H1 (cell line): ENCODE results near the gene CSRNP3. TPM values are rescaled to one million over a fixed set of nuclear protein-coding genes. Genes with fewer than 3 reads are reported as not detected.

Experiments
- CTCF ChIA-PET: fragments of 300-600 bp; sonication (Branson Sonifier 250); formaldehyde crosslinking; loops from one replicate; lab custom pipeline; 2021; ENCODE audit not compliant: partially characterized antibody; lab: Charles Lee
- POLR2A ChIA-PET: fragments of 300-600 bp; sonication (Branson Sonifier 250); formaldehyde crosslinking; loops from one replicate; lab custom pipeline; 2021; ENCODE audit warnings: inconsistent platforms; ENCODE audit not compliant: partially characterized antibody; lab: Charles Lee
- DNase-seq, 2 experiments: peaks; one replicate each; pipeline versions ENCODE4 v3.0.0 to v3.0.0-alpha.2; 2010 to 2022; ENCODE audit warnings: low spot score in 2 of 2, low read depth in 1 of 2, mixed read lengths in 1 of 2
- FAIRE-seq: peaks from 2 replicates; lab custom pipeline; 2011; peaks lifted over from hg19 to GRCh38; lab: Jason Lieb, UNC
- H2AFZ ChIP-seq: 2 replicates; pipeline ENCODE4 v1.8.1; 2012; ENCODE audit warnings: low read length, inconsistent platforms
- H2AK5ac ChIP-seq: 2 replicates; pipeline ENCODE4 v1.6.1; 2013; ENCODE audit warnings: low read depth, low read length
- H2BK120ac ChIP-seq: replicated peaks from 2 replicates; pipeline ENCODE3; 2013; ENCODE audit warnings: low read depth, low read length, inconsistent platforms
- H2BK12ac ChIP-seq: 2 replicates; pipeline ENCODE4 v1.6.1; 2013; ENCODE audit warnings: low read depth, low read length
- H2BK15ac ChIP-seq: 2 replicates; pipeline ENCODE4 v1.6.1; 2013; ENCODE audit warnings: low read length
- H2BK20ac ChIP-seq: 2 replicates; pipeline ENCODE4 v1.6.1; 2013; ENCODE audit warnings: low read length
- H2BK5ac ChIP-seq: 2 replicates; pipeline ENCODE4 v1.6.1; 2013; ENCODE audit warnings: low read depth, low read length
- H3K14ac ChIP-seq: 2 replicates; pipeline ENCODE4 v1.6.1; 2013; ENCODE audit warnings: inconsistent platforms; ENCODE audit not compliant: insufficient read length
- H3K18ac ChIP-seq: 2 replicates; pipeline ENCODE4 v1.6.1; 2013; ENCODE audit warnings: low read length; ENCODE audit errors: extremely low read depth
- H3K23ac ChIP-seq: 2 replicates; pipeline ENCODE4 v1.6.1; 2013; ENCODE audit warnings: inconsistent platforms; ENCODE audit not compliant: insufficient read length
- H3K23me2 ChIP-seq: 2 replicates; pipeline ENCODE4 v1.6.1; 2013; ENCODE audit warnings: low read depth, low read length
- H3K27ac ChIP-seq: 2 replicates; pipeline ENCODE4 v1.6.1; 2011; ENCODE audit warnings: low read depth, low read length, inconsistent platforms
- H3K27me3 ChIP-seq, 4 experiments: replicated peaks in 1 of 4; 1 replicate in 1 of 4; 2 replicates in 3 of 4; pipeline versions ENCODE4 v1.6.1 to v1.8.1; 2011 to 2013; ENCODE audit warnings: low read length in 3 of 4, mild to moderate bottlenecking in 3 of 4, inconsistent platforms in 2 of 4, mixed read lengths in 2 of 4, moderate library complexity in 1 of 4; ENCODE audit not compliant: control insufficient read depth in 3 of 4, insufficient read depth in 3 of 4; ENCODE audit errors: extremely low read depth in 1 of 4
- H3K36me3 ChIP-seq, 4 experiments: 2 replicates each; pipeline versions ENCODE4 v1.6.1 to v1.8.1; 2011 to 2013; ENCODE audit warnings: mild to moderate bottlenecking in 4 of 4, low read length in 3 of 4, moderate library complexity in 2 of 4, control low read depth in 1 of 4, inconsistent platforms in 1 of 4; ENCODE audit not compliant: insufficient read depth in 4 of 4, control insufficient read depth in 2 of 4
- H3K4ac ChIP-seq: replicated peaks from 2 replicates; pipeline ENCODE3; 2013; ENCODE audit warnings: low read length, low read depth, mixed read lengths, inconsistent platforms; ENCODE audit not compliant: insufficient read length
- H3K4me1 ChIP-seq, 4 experiments: replicated peaks in 1 of 4; 1 replicate in 1 of 4; 2 replicates in 3 of 4; pipeline versions ENCODE4 v1.6.1 to v1.8.1; 2011 to 2013; ENCODE audit warnings: low read length in 3 of 4, inconsistent platforms in 2 of 4, mixed read lengths in 1 of 4; ENCODE audit not compliant: insufficient read depth in 4 of 4, control insufficient read depth in 3 of 4
- H3K4me2 ChIP-seq, 2 experiments: 2 replicates each; pipeline versions ENCODE4 v1.6.1 to v1.8.1; 2011 to 2013; ENCODE audit warnings: low read depth in 2 of 2, low read length in 2 of 2, control low read depth in 1 of 2, inconsistent platforms in 1 of 2, mild to moderate bottlenecking in 1 of 2; ENCODE audit not compliant: insufficient read depth in 1 of 2
- H3K4me3 ChIP-seq, 4 experiments: fragments of 200-600, 300-600 bp in 1 of 4; sonication (generic), shearing (Covaris generic), sonication (Bioruptor Twin) in 1 of 4; 2 replicates each; pipeline versions ENCODE4 v1.5.1 to v1.8.1; 2011 to 2016; ENCODE audit warnings: low read length in 4 of 4, low read depth in 3 of 4, control low read depth in 2 of 4, inconsistent platforms in 2 of 4, mild to moderate bottlenecking in 2 of 4, mixed read lengths in 1 of 4, moderate library complexity in 1 of 4; ENCODE audit not compliant: insufficient read depth in 2 of 4; ENCODE audit errors: extremely low read depth in 1 of 4
- H3K56ac ChIP-seq: replicated peaks from 2 replicates; pipeline ENCODE3; 2013; ENCODE audit warnings: low read depth, mild to moderate bottlenecking, mixed read lengths, low read length, inconsistent platforms; ENCODE audit not compliant: insufficient read length
- H3K79me1 ChIP-seq: 2 replicates; pipeline ENCODE4 v1.6.1; 2013; ENCODE audit warnings: low read depth, low read length, control low read depth
- H3K79me2 ChIP-seq, 2 experiments: 2 replicates each; pipeline versions ENCODE4 v1.6.1 to v1.8.1; 2012 to 2013; ENCODE audit warnings: low read length in 2 of 2, mild to moderate bottlenecking in 2 of 2, inconsistent platforms in 1 of 2; ENCODE audit not compliant: insufficient read depth in 2 of 2, control insufficient read depth in 1 of 2
- H3K9ac ChIP-seq, 4 experiments: replicated peaks in 1 of 4; 1 replicate in 1 of 4; 2 replicates in 3 of 4; pipeline versions ENCODE4 v1.6.1 to v1.8.1; 2011 to 2013; ENCODE audit warnings: low read depth in 3 of 4, low read length in 3 of 4, control low read depth in 2 of 4, mild to moderate bottlenecking in 2 of 4, moderate library complexity in 2 of 4, inconsistent platforms in 1 of 4; ENCODE audit errors: extremely low read depth in 1 of 4
- H3K9me3 ChIP-seq, 2 experiments: 2 replicates each; pipeline versions ENCODE4 v1.6.1 to v1.8.1; 2012 to 2013; ENCODE audit warnings: mild to moderate bottlenecking in 2 of 2, moderate library complexity in 2 of 2, control low read depth in 1 of 2, inconsistent platforms in 1 of 2, low read depth in 1 of 2, low read length in 1 of 2, mixed read lengths in 1 of 2; ENCODE audit not compliant: insufficient read depth in 2 of 2
- H4K20me1 ChIP-seq, 2 experiments: replicated peaks in 1 of 2; 2 replicates each; pipeline versions ENCODE3 to v1.8.1; 2011 to 2013; ENCODE audit warnings: inconsistent platforms in 2 of 2, low read length in 2 of 2, mild to moderate bottlenecking in 1 of 2; ENCODE audit not compliant: insufficient read depth in 2 of 2, control insufficient read depth in 1 of 2
- H4K5ac ChIP-seq: 2 replicates; pipeline ENCODE4 v1.6.1; 2013; ENCODE audit warnings: low read length, low read depth, mixed read lengths, inconsistent platforms; ENCODE audit not compliant: insufficient read length
- H4K8ac ChIP-seq: 2 replicates; pipeline ENCODE4 v1.8.0; 2013; ENCODE audit warnings: mild to moderate bottlenecking, moderate library complexity, low read length, inconsistent platforms; ENCODE audit not compliant: insufficient read depth; ENCODE audit errors: extremely low read depth
- H4K91ac ChIP-seq: replicated peaks from 2 replicates; pipeline ENCODE3; 2013; ENCODE audit warnings: low read length, mixed read lengths, inconsistent platforms; ENCODE audit not compliant: insufficient read length
- PHF8 ChIP-seq: fragments of 200-600 bp; sonication (generic); conservative IDR thresholded peaks from 2 replicates; pipeline ENCODE4 v1.7.1; 2012; ENCODE audit warnings: low read depth, mild to moderate bottlenecking, inconsistent platforms, low read length, moderate library complexity
- RAD21 ChIP-seq, 2 experiments: IDR thresholded peaks in 1 of 2; conservative IDR thresholded peaks in 1 of 2; 2 replicates each; pipeline ENCODE4 v1.6.1; 2011; ENCODE audit warnings: low read depth in 2 of 2, low read length in 2 of 2, improper control_type of control experiment in 1 of 2, inconsistent platforms in 1 of 2, mild to moderate bottlenecking in 1 of 2, moderate library complexity in 1 of 2
- WGBS, 2 experiments: shearing (Covaris generic) in 1 of 2; methylation state at CpG; one replicate each; pipeline versions ENCODE4 v1.1.6 to v1.1.7; 2013 to 2015; ENCODE audit warnings: low lambda C conversion rate in 2 of 2, mixed read lengths in 2 of 2, inconsistent platforms in 1 of 2, low coverage in 1 of 2, missing lambda C conversion rate in 1 of 2; ENCODE audit not compliant: insufficient replicate concordance in 2 of 2, insufficient coverage in 1 of 2, insufficient read length in 1 of 2; ENCODE audit errors: extremely low coverage in 1 of 2, missing lambda C conversion rate in 1 of 2; 5-methylcytosine and 5-hydroxymethylcytosine counted together
- polyA plus RNA-seq, 7 experiments: library from polyadenylated mRNA; depleted of rRNA in 3 of 7; stranded (reverse) in 5 of 7; unstranded in 2 of 7; fragments of >200 nt in 5 of 7; fragments of 200-250 nt in 2 of 7; gene quantifications; 1 replicate in 5 of 7; 2 replicates in 1 of 7; 4 replicates in 1 of 7; pipeline versions ENCODE4 v1.2.1 to v1.2.3, GENCODE V29; 2011 to 2013; ENCODE audit warnings: missing spikeins in 2 of 7, mixed read lengths in 2 of 7
- total RNA-seq: library from RNA; stranded (reverse); fragmentation: NEBNext Ultra II Directional; extraction: Animal tissue kit (Norgen Biotek cat#: 25700); gene quantifications from 2 replicates; pipeline ENCODE4 v1.2.1, GENCODE V29; 2021

CSRNP3 gene
- total and polyA plus RNA-seq, 2 of the 8 experiments (the other 6 are each of a cell fraction or from before 2014, with no cell fraction given): 1.3 to 6.5 TPM

DNA sequence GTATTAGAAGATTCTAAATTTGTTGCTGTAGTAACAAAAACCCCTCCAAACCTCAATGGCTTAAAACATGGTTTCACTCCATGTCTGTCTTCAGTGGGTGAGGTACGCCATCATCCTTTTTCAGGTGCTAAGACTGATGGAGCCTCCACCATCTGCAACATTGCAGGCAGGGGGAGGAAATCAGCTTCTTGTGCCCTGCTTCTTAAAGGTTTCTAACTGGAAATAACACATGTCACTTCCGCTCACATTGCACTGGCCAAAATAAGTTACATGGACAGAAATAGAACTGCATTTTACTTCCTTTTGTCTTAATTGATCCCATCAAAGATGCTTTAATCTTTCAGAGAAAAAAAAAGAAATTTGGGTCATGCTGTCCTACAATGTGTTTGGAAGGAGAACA lies 230.4 kb downstream of the CSRNP3 start:
- H2BK15ac ChIP-seq: no peak overlapping the region
- peaks cover 0 to 14% (median 5%) of the 10 kb centered on the region in 4 experiments; a peak in 5 of 7 replicates for H3K4me1 ChIP-seq
- WGBS, 2 experiments: 91% methylated on average over 2 of the region's 2 CpGs; no CpG with 5 or more reads in 1 of the 2 experiments
- POLR2A ChIA-PET: interaction anchor here (1.5 kb wide), 1 partner anchor 79 kb away, joined by 3 read pairs; no protein-coding TSS in a partner anchor
- no peak overlapping the region for H4K5ac ChIP-seq
- no peak overlapping the region for H2BK12ac ChIP-seq
- no peaks in the 10 kb centered on the region for H3K9me3 ChIP-seq
- DNase-seq (no peak), FAIRE-seq (no peak)
- H3K79me1 ChIP-seq: no peaks in the 10 kb centered on the region
- H3K23me2 ChIP-seq: no peaks in the 10 kb centered on the region
- TF ChIP-seq PHF8: no peak
- no peak; a peak in 1 of 4 replicates for TF ChIP-seq RAD21 (IDR thresholded peaks at IDR 0.05 in 1 of 2, conservative IDR thresholded peaks at IDR 0.05 in 1 of 2; ENCODE audit: low read depth in 2 of 2, low read length in 2 of 2)
- no peak overlapping the region for H3K4ac ChIP-seq
- no peak overlapping the region for H3K23ac ChIP-seq
- no peaks in the 10 kb centered on the region for H3K27me3 ChIP-seq
- no peak overlapping the region for H3K27ac ChIP-seq
- H3K79me2 ChIP-seq: no peaks in the 10 kb centered on the region
- H4K8ac ChIP-seq: no peak overlapping the region
- H3K18ac ChIP-seq: no peak overlapping the region
- H2BK5ac ChIP-seq: 0 out of 2 replicates have a peak overlapping the region, but pooled peaks have one; percentile 25
- H3K4me3 ChIP-seq: no peak overlapping the region
- H2AK5ac ChIP-seq: no peak overlapping the region
- no peak overlapping the region for H3K56ac ChIP-seq
- H4K20me1 ChIP-seq: no peaks in the 10 kb centered on the region
- no peak overlapping the region for H2AFZ ChIP-seq
- H3K14ac ChIP-seq: no peak overlapping the region
- H4K91ac ChIP-seq: peak overlapping the region; percentile 66
- CTCF ChIA-PET: interaction anchor here (0.7 to 3.1 kb wide), 9 partner anchors 8 to 298 kb away, joined by 3 to 20 read pairs (median 10); no protein-coding TSS in a partner anchor
- H3K9ac ChIP-seq: no peak overlapping the region
- H2BK120ac ChIP-seq: peak overlapping the region; percentile 44
- no peak overlapping the region for H2BK20ac ChIP-seq
- no peaks in the 10 kb centered on the region for H3K36me3 ChIP-seq
- no peak overlapping the region for H3K4me2 ChIP-seq
